HG03103 (cell line): Measurements from ENCODE around the gene AREG.
"Not testable (repeated sequence)": the region's sequence is repeated elsewhere in the genome, so short reads cannot be mapped to it uniquely, and the experiment has no call there.

Experiments used
- ATAC-seq: cut with Tn5 transposase; IDR thresholded peaks from one replicate; pipeline ENCODE4 v1.9.1; 2021; ENCODE audit warnings: low read depth; ENCODE audit not compliant: unreplicated experiment

AREG gene

GRCh38 chr4:74444891-74445642 lies at the start of gene AREG:
AREG (plus strand) TSS chr4:74445136; CDS start chr4:74445346, 210 bp downstream.
- ATAC-seq = peak; percentile 80

GRCh38 chr4:74395633-74396032 lies 49.3 kb upstream of the AREG start:
- no peak for ATAC-seq

GRCh38 chr4:74397748-74398426 lies 47.0 kb upstream of the AREG start:
- no peak for ATAC-seq

- ATAC-seq = not testable (repeated sequence)
Measured at GRCh38 chr4:74398894-74399589, 45.9 kb upstream of the AREG start.

GRCh38 chr4:74400395-74400794 lies 44.5 kb upstream of the AREG start:
- ATAC-seq = no peak

GRCh38 chr4:74402692-74403456 lies 42.1 kb upstream of the AREG start:
- ATAC-seq = peak; percentile 85

- no peak for ATAC-seq
Measured at GRCh38 chr4:74407891-74408290, 37.0 kb upstream of the AREG start.

GRCh38 chr4:74408639-74409038 lies 36.3 kb upstream of the AREG start:
- no peak for ATAC-seq

- no peak for ATAC-seq
Measured at GRCh38 chr4:74410272-74410671, 34.7 kb upstream of the AREG start.

- ATAC-seq = no peak
Measured at GRCh38 chr4:74412225-74412624, 32.7 kb upstream of the AREG start.

GRCh38 chr4:74413265-74413664 lies 31.7 kb upstream of the AREG start:
- no peak for ATAC-seq

- ATAC-seq = no peak
Measured at GRCh38 chr4:74414149-74414809, 30.7 kb upstream of the AREG start.

GRCh38 chr4:74415602-74416300 lies 29.2 kb upstream of the AREG start:
- no peak for ATAC-seq

GRCh38 chr4:74418063-74418670 lies 26.8 kb upstream of the AREG start:
- ATAC-seq = no peak

GRCh38 chr4:74420863-74421262 lies 24.1 kb upstream of the AREG start:
- no peak for ATAC-seq

GRCh38 chr4:74423104-74423503 lies 21.8 kb upstream of the AREG start:
- no peak for ATAC-seq

- no peak for ATAC-seq
Measured at GRCh38 chr4:74424111-74424510, 20.8 kb upstream of the AREG start.

GRCh38 chr4:74426101-74426500 lies 18.8 kb upstream of the AREG start:
- ATAC-seq = no peak

GRCh38 chr4:74428276-74428675 lies 16.7 kb upstream of the AREG start:
- no peak for ATAC-seq
